Ascending aorta (tissue), 2 donors: Measurements from ENCODE around the gene FYN. TPM values are rescaled to one million over a fixed set of nuclear protein-coding genes. Genes with fewer than 3 reads are reported as not detected.

ENCODE experiments used
- DNase-seq, 2 donors: peaks; one replicate each; pipeline ENCODE4 v3.0.0-alpha.2; 2019; ENCODE audit warnings: low spot score in 2 of 2
- H3K27ac ChIP-seq, 2 donors: fragments of 200-600 bp; sonication (generic); one replicate each; pipeline ENCODE4 v1.5.1; 2016 to 2017; ENCODE audit warnings: mild to moderate bottlenecking in 1 of 2
- H3K27me3 ChIP-seq: fragments of 200-600 bp; sonication (generic); one replicate; pipeline ENCODE4 v1.5.1; 2017
- H3K36me3 ChIP-seq, 2 donors: fragments of 200-600 bp; sonication (generic); one replicate each; pipeline ENCODE4 v1.5.1; 2016
- H3K4me1 ChIP-seq, 2 donors: fragments of 200-600 bp; sonication (generic); one replicate each; pipeline ENCODE4 v1.5.1; 2016 to 2017; ENCODE audit warnings: mild to moderate bottlenecking in 1 of 2
- H3K4me3 ChIP-seq, 2 donors: fragments of 200-600 bp; sonication (generic); one replicate each; pipeline ENCODE4 v1.5.1; 2016 to 2017; ENCODE audit warnings: mild to moderate bottlenecking in 1 of 2
- H3K9me3 ChIP-seq, 2 donors: fragments of 200-600 bp; sonication (generic); one replicate each; pipeline ENCODE4 v1.5.1; 2016
- intact Hi-C: fragments of 100-400 bp; cut with DNase I; formaldehyde crosslinking; loops from one replicate; pipeline ENCODE4 v1.15.1; 2023
- total RNA-seq: library from RNA; depleted of rRNA; stranded (reverse); fragments of >200 nt; gene quantifications from one replicate; pipeline ENCODE4 v1.1.0, GENCODE V29; 2016
- TF ChIP-seq, protein P1 (sequence below), 3 experiments: fragments of 200-600 bp in 2 of 3; fragments of 450-650 bp in 1 of 3; sonication (generic) in 2 of 3; IDR thresholded peaks; one replicate each; pipeline ENCODE4 v1.5.1; 2016 to 2019; ENCODE audit warnings: antibody characterized with exemption in 3 of 3, mild to moderate bottlenecking in 1 of 3, moderate library complexity in 1 of 3

The FYN gene
- total RNA-seq, 1 donor from 2014 or later: 141 TPM

DNA sequence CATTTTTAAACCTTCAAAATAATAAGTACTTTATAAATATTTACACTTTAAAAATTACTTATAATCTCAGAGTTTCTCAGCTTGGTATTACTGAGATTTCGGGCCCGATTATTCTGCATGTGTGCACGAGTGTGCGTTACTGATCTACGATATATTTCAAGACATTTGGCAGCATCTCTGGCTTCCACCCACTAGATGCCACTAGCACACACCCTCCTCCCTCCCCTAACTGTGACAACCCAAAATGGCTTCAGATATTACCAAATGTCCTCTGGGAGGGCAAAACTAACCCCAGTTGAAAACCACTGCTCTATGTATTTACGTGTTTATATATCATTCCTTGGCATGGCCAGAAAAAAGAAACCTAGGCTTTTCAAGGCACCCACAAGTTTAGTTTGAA, 95.9 kb downstream of the FYN start:
- TF ChIP-seq, protein P1, sequence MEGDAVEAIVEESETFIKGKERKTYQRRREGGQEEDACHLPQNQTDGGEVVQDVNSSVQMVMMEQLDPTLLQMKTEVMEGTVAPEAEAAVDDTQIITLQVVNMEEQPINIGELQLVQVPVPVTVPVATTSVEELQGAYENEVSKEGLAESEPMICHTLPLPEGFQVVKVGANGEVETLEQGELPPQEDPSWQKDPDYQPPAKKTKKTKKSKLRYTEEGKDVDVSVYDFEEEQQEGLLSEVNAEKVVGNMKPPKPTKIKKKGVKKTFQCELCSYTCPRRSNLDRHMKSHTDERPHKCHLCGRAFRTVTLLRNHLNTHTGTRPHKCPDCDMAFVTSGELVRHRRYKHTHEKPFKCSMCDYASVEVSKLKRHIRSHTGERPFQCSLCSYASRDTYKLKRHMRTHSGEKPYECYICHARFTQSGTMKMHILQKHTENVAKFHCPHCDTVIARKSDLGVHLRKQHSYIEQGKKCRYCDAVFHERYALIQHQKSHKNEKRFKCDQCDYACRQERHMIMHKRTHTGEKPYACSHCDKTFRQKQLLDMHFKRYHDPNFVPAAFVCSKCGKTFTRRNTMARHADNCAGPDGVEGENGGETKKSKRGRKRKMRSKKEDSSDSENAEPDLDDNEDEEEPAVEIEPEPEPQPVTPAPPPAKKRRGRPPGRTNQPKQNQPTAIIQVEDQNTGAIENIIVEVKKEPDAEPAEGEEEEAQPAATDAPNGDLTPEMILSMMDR (IDR thresholded peaks at IDR 0.05): no peak
- no peak for DNase-seq
- Histone ChIP-seq H3K4me1 (peaks cover 0 to 4% of the 10 kb centered on the region in 2 donors), H3K36me3 (no peaks in the 10 kb centered on the region), H3K4me3 (no peak overlapping the region), H3K9me3 (no peaks in the 10 kb centered on the region), H3K27ac (no peak overlapping the region), H3K27me3 (no peaks in the 10 kb centered on the region)
- intact Hi-C loops: no loop called here

DNA sequence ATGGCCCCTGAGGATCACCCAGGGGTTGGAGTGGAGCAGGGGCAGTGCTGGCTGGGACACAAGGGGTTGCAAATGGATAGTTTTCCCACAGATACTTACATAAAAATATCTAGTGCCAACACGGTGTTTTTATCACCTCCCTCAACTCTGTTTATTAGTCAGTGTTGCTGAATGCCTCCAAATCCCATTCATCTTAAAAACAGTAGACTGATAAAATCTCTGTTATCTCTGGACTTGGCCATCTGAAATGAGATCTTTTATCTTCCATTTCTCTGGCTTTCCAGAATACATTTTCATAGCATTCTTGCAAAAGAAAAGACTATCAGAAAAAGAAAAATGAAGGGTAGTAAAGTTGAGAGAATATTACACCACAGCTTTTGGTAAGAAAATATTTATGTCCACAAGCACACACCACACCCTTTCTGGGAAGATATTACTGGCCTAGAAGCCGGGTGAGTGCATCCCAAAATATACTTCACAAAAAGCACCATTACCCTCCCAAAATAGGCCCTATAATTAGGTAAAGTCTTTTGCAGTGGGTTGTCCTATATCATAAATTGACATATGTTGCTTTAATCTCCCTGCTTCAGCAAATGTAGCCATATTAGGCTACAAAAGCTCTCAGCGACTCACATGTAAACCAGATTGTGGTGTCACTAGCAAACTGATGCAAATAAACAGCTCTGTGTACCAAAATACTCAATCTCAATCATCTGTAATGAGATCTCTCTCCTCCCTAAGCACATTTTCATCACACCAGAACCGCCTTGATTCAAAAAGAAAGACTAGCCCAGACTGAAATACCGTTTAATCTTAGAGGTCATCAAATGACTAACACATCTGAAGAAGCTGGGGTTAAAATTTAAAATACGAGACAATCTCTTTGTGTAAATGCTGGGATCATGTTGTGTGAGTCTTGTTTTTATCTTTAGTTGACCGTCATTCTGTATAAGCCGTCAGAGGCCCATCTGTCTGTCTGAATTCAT, 96.7 kb downstream of the FYN start:
- Histone ChIP-seq H3K4me1 (peaks cover 0 to 3% of the 10 kb centered on the region in 2 donors), H3K27me3 (no peaks in the 10 kb centered on the region), H3K4me3 (no peak overlapping the region), H3K9me3 (no peaks in the 10 kb centered on the region), H3K27ac (no peak overlapping the region), H3K36me3 (no peaks in the 10 kb centered on the region)
- DNase-seq: no peak
- intact Hi-C loops: no loop called here
- TF ChIP-seq, protein P1 (IDR thresholded peaks at IDR 0.05): no peak

DNA sequence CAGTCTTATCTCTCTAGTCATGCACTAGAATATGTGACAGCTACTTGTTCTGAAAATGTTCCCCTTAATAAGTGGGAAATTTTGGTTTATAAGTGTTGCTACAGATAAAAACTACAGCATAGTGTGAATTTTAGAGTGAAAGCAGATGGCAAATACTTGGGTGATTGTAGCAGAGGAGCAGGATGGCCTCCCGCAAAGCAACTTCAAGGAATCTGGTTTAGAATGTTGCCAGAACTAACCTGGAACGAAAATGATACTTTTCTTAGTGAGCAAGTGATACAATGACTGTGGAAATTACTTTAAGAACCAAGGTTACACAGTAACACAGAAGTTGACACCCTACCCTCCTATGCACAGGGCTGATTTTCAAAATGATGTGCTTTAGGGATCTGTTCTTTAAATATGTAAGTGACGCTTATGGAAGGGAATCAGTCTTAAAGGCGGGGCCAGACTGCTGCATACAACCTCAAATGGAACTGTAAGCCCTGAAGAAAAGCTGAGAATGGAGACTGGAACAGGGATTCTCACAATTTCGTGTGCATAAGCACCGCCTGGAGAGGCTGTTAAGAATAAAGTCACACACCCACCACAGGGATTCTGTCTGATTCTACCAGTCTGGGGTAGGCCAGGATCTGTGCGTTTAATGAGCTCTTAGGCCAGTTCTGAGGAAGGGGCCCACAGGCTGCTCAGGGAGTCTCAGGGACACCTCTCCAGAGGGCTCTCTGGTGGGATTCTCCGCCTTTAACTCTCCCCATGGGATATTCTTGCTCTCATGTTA, 97.9 kb downstream of the FYN start:
- DNase-seq: no peak
- Histone ChIP-seq H3K4me3 (no peak overlapping the region), H3K27ac (no peak overlapping the region), H3K9me3 (no peaks in the 10 kb centered on the region), H3K36me3 (no peaks in the 10 kb centered on the region), H3K4me1 (no peaks in the 10 kb centered on the region), H3K27me3 (no peaks in the 10 kb centered on the region)
- intact Hi-C loops: no loop called here
- TF ChIP-seq, protein P1 (IDR thresholded peaks at IDR 0.05): no peak

DNA sequence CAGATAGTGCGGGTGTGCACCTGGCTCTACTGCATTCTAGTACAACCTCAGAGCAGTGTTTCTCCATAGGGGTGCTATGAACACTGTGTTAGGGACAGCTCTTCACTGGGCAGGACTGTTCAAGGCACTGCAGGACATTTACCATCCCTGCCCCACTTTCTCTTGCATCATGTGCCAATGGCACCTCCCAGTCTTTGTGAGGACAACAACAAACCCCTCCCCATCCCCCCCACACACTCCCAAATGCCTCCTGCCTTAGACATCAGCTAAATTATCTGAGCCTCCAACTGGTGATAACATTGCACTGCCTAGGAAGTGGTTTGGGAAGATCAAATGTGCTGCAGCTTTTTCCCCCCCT, 98.9 kb downstream of the FYN start:
- Histone ChIP-seq H3K27me3 (no peaks in the 10 kb centered on the region), H3K4me3 (no peak overlapping the region), H3K9me3 (no peaks in the 10 kb centered on the region), H3K27ac (no peak overlapping the region), H3K4me1 (no peaks in the 10 kb centered on the region), H3K36me3 (no peaks in the 10 kb centered on the region)
- no peak for DNase-seq
- TF ChIP-seq, protein P1 (IDR thresholded peaks at IDR 0.05): no peak
- intact Hi-C loops: no loop called here

DNA sequence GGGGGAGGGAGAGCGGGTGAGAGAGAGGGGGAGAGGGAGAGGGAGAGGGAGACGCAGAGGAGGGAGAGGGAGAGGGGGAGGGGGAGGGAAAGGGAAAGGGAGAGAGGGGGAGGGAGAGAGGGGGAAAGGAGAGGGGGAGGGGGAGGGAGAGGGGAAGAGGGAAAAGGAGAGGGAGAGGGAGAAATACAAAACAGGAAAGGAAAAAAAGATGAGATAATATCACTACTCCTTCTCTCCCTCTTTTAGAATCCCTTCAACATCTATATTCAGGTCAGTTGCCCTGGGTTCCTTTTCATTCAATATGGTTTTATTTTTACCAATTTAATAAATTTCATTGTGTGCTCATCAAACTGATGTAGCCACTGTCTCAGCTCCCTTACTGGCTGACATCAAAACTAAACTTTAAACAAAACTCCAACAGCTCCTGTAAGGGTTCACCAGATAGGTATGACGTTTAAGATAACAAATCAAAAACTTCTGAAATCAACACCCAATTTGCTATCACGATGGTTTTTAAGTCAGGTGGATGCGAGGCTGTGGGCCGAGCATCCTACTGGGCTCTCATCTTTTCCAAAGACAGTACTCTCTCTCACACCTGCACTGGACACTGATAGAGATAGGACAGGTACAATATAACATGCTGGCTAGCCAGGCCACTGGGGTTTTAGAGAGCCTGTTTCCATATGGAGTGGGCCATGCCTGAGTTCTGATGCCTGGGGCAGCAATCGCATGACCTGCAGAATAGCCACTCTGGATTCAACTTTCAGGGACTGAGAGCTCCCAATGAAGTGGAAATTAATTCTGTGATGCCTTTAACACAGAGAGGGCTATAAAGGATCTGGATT, 99.5 kb downstream of the FYN start:
- no peaks in the 10 kb centered on the region for H3K36me3 ChIP-seq
- H3K27ac ChIP-seq: no peak overlapping the region
- H3K27me3 ChIP-seq: no peaks in the 10 kb centered on the region
- H3K9me3 ChIP-seq: no peaks in the 10 kb centered on the region
- DNase-seq: no peak
- no peaks in the 10 kb centered on the region for H3K4me1 ChIP-seq
- intact Hi-C loops: no loop called here
- H3K4me3 ChIP-seq: no peak overlapping the region
- TF ChIP-seq, protein P1 (IDR thresholded peaks at IDR 0.05): no peak
